T-helper 1 cell (primary cell): ENCODE data around the gene PRKCD.
A peak's percentile ranks its signal among the peaks of the same experiment; 100 is the strongest.

Experiments used
- DNase-seq, 5 donors: peaks; one replicate each; pipeline ENCODE4 v3.0.0-alpha.2; 2012 to 2020

PRKCD gene

DNA sequence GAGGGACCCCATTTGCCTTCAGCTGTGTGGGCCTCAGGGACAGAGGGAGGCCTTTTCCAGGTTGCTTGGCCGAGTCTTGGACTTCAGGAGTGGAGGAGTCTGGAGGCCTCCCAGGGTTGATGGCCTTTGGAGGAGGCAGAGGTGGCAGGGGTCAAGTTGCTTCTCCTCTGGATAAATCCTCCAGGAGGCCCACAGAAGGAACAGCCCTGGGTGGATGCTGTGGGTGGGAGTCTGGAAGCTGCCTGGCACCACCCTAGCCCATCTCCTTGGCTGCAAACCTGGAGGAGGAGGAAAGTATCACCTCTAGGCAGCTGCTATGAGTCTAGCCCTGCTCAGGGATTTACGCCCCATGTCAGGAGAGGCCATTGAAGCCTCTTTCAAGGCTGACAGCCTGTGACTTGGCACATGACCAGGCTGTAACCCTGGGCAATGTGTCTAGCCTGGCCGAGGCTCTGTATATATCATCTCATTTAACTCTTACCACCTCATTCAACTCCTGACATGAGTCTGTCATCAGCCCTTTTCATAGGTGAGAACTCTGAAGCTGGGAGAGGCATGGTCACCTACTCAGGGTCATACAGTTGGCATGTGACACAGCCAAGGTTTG lies 2.9 kb upstream of the PRKCD start:
- DNase-seq = no peak

DNA sequence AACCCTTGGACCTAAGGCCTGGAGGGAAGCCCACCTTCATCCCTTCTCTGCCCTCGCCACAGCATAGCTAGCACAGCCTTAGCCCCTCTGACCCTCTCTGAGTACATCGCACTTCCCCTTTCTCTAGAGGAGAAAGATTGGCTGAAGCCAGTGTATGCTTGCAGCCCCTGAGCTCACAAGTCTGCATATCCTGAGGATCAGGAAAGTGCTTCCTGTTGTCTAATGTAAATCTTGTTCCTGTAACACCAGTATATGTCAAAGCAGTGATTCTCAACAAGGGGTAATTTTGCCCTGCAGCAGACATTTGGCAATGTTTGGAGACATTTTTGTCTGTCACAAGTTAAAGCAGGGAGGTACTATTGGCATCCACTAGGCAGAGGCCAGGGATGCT lies 2.2 kb upstream of the PRKCD start:
- DNase-seq = no peak

GRCh38 chr3:53159156-53160060 lies 1.6 kb upstream of the PRKCD start:
- no peak for DNase-seq

- DNase-seq = no peak
Measured at GRCh38 chr3:53160061-53160659, 849 bp upstream of the PRKCD start.

DNA sequence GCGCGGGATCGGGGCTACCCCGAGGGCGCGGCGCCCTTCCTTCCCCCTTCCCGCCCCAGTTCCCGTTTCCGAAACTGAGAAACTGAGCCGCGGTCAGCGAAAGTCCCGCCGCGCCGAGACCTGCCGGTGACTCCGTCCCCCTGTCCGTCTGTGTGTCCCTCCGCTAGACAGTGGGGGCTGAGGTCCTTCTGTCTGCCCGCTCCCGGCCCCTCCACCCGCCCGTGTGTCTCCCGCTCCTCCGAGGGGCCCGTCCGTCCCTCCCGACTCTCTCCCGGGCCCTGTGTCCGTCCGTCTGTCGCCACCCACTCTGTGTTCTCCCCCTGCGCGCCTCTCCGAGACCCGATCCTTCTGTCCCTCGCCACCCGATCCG lies 426 bp downstream of the PRKCD start:
- DNase-seq = no peak

GRCh38 chr3:53161820-53162671 lies 1.0 kb downstream of the PRKCD start:
- DNase-seq = peak in 4 of 5 donors; percentile 24 to 34 (median 28)

DNA sequence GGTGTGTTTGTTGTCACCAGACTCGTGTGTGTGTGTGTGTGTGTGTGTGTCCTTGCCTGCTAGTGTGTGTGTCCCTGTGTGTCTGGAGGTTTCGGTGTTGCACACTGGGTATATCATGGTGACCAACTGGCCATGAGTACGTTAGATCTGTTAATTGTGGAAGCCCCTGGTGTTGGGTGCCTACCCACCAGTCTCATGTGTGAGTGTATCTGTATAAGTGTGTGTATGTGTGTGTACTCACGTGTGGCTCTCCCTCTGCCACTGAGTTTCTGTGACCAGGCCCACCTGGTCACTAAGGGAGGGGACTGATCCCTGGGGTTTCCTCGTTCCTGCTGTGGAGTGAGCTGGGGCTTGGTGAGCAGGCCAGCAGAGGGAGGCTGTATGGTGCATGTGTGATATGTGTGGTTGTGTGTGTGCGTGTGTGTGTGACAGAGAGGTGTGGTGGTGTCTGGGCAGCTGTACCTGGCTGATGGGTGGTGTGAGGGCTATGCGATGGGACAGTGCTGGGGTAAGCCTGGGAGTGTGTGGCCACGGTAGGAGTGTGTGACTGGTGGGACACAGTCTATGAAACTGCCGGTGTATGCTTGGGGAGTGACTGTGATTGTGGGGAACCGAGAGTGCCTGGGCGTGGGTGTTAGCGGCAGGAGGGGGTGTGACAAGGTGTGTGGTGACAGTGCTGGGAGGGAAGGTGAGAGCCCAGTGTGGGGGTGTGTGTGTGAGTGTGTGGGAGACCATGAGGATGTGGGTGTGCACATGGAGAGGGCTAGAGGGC lies 1.8 kb downstream of the PRKCD start:
- peak in 4 of 5 donors; percentile 25 to 45 (median 32) for DNase-seq

DNA sequence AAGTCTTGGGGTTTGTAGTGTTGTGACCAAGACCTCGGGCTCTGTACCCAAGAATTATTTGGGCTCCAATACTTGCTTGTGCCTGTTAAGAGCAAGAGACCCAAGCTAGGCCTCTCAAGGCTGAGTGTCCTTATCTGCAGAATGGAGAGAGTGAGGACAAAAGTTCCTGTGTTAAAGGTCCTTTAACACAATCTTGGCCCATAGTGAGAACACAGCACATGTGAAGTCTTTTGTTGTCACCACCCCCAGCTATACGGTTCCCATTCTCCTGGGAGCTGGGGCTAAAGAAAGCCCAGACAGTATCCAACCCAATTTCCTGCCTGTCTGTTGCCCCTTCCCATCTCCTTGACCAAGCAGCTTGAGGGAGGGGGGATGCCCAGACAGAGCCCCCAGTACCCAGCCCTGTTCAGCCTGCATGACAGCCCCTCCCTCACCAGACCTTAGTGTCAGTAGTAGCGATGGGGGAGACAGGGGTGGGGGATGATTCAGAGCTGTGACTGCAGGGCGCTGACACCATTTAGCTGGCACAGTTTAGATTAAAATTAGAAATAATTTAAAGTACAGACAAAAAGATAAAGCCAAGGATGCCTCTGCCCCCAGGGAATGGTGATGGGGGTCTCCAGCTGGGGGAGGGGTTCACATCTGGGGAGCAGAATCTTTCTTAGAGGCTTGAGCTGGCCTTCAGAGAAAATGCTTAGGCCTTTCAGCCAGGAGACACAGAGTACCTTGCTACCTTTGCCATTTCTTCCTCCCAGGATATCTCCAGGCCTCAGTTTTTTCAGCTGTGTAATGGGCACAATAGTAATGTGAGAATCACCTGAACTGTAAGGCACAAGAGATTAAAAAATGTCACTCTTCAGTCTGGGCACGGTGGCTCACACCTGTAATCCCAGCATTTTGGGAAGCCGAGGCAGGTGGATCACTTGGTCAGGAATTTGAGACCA lies 2.7 kb downstream of the PRKCD start:
- no peak for DNase-seq

- DNase-seq = no peak
Measured at GRCh38 chr3:53164911-53165310, 3.9 kb downstream of the PRKCD start.

DNA sequence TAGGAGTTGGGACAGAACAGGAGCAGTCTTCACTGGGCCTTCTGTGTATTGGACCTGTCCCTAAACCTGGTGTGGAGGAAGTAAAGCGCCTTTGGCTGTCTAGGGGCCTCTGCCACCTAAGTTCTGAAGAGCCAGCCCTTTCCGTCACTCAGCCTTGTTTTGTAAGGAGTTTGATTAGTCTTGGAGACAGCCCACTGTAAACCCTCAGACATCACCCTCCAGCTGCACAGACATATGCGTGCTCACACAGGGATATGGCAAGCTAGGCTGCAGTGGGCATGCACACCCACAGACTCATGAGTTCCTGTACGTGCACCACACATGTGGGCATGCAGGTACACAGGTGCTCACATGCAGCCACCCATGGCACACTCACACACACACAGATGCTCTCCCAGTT lies 5.2 kb downstream of the PRKCD start:
- DNase-seq = no peak

DNA sequence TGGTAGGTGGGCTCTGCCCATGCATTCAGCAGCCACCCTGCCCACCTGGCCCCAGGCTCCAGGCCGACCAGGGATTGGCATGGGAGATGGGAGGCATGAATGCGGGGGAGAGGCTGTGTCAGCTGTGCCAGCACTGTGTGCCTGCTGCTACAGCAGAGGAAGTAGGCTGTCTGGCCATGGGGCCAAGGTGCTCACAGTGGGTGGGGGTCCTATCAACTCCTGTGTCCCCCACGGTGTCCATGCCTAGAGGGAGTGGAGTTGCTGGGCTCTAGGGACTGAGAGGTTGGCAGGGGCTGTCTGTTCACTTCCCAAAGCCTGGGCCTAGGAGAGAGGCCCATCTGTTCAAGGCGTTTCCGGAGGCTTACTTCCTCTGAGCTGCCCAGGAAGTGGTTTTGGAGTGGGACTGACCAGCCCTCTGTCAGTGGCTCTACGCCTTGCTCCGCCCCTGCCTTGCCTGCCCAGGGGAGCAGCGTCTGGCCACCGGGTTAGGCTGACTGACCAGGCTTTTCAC lies 5.8 kb downstream of the PRKCD start:
- DNase-seq = no peak

DNA sequence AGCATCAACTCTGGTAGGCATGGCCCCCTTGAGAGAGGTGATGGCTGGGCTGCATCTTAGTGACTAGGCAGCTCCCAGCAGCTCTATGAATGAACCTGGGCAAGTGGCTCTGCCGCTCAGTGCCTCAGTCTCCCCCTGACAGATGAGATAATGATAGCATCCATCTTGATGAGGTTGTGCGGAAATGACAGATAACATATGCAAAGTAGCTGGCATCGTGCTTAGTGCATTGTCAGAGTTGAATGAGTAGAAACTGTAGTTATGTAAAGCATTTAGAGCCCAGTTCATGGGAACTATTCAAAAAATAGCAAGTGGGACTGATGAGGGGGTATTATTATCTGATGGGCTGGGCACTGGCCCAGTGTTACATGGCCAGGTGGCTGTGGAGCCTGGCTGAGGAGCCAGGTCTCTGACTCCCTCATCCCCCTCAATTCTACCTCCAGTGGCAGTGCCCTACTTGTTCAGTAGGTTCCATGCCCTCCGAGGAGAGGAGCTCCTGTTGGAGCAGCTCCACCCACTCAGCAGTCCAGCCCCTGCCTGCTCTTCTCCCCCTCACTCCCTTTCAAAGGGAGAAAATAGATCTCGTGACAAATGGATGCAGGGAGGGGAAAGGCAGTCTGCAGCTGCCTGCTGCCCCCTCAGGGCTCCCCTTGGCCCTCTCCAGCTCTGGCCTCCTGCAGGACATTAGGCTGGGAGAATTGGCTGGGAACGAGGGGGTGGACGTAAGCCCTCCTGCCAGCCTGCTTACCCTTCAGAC lies 6.6 kb downstream of the PRKCD start:
- DNase-seq = no peak

- no peak for DNase-seq
Measured at GRCh38 chr3:53168175-53168923, 7.3 kb downstream of the PRKCD start.

- DNase-seq = no peak
Measured at GRCh38 chr3:53169045-53169831, 8.2 kb downstream of the PRKCD start.

DNA sequence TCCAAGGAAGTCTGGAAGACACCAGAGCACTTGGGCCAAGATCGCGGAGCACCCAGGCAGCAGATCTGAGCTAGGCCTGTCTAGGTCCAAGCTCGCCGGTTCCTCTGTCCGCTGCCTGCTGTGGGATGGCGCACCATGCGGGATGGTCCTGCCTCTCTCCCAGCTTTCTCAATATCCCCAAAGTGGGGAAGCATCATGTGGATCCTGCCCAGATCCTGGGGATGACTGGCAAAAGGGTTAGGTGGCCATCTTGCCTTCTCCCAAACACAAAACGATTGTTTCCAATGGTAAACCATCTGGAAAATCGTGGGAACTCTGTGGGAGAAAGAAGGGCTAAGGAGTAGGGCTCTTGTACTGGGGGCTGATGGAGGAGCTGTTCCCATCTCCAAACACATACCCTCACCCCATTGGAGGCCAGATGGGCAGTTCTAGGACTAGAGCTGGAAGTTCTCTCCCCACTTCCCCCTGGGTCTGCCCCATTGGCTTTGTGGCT lies 8.9 kb downstream of the PRKCD start:
- no peak for DNase-seq

GRCh38 chr3:53170325-53171063 lies 9.5 kb downstream of the PRKCD start:
- DNase-seq = peak in 1 of 5 donors; percentile 42

DNA sequence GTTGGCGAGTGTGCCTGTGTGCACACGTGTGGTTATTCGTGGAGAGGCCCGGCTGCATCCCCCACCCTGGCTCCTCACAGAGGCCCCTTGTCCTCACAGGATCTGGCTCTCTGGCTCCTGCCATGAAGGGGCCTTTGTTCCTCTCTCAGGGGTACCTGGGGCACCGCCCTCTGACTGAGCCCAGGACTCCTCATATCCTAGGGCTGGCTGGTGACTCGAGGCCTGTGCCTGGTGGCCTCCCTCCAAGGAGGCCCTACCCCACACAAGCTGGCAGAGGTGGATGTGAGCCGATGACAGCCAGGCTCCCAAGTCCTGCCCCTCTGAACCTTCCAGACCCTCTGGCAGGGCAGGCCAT lies 10.0 kb downstream of the PRKCD start:
- no peak for DNase-seq
